OCI-LY7 (cell line): ENCODE measurements around the gene NKAPD1.

Source experiments
- CTCF ChIP-seq: fragments of 200-600 bp; sonication (generic); conservative IDR thresholded peaks from 2 replicates; pipeline ENCODE4 v1.5.1; 2014; ENCODE audit warnings: mild to moderate bottlenecking, antibody characterized with exemption, low read length, moderate library complexity, mixed read lengths
- EZH2phosphoT487 ChIP-seq: fragments of 200-600 bp; sonication (generic); IDR thresholded peaks from 2 replicates; pipeline ENCODE4 v1.6.1; 2018; ENCODE audit warnings: low read depth, borderline replicate concordance, mild to moderate bottlenecking, mixed run types, antibody characterized with exemption, low read length, moderate library complexity, mixed read lengths

DNA sequence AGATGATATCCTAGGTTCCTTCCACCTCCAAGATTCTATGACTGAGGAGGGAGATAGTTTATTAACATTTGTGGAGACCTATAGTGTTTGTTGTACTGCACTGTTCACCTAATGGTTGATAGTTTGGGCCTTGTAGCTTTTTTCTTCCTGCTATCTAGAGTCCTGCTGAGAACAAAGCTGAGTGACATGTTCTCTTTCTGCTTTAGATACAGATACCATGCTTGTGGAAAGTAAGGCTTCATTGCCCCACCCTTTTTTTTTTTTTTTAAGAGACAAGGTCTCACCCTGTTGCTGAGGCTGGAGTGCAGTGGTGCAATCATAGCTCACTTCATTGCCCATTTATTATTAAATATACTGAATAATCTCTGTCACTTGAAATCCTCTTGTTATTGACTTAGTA is 36.6 kb upstream of the NKAPD1 start:
- TF ChIP-seq CTCF (no peak), EZH2phosphoT487 (no peak)
